HG02981 (cell line): ENCODE results near the gene ZBTB49.
"Not testable (repeated sequence)": the region's sequence is repeated elsewhere in the genome, so short reads cannot be mapped to it uniquely, and the experiment has no call there.

Experiments
- ATAC-seq: cut with Tn5 transposase; IDR thresholded peaks from one replicate; pipeline ENCODE4 v1.9.1; 2021; ENCODE audit warnings: mild to moderate bottlenecking, moderate library complexity; ENCODE audit not compliant: unreplicated experiment

ZBTB49 gene

GRCh38 chr4:4289941-4290850 is at the start of gene ZBTB49, which contains the start of gene LYAR:
TSS of gene ZBTB49 (plus strand) at chr4:4290251. CDS start at chr4:4299946, 9,695 bp downstream.
TSS of gene LYAR (minus strand) at chr4:4290154. CDS start at chr4:4283742, 6,412 bp downstream.
- peak; percentile 93 for ATAC-seq

- ATAC-seq, result no peak
These were observed 44.9 kb upstream of the ZBTB49 start for GRCh38 chr4:4245172-4245571.

- no peak for ATAC-seq
These were observed 42.4 kb upstream of the ZBTB49 start for GRCh38 chr4:4247696-4248028.

- ATAC-seq, result peak; percentile 96
These were observed 41.8 kb upstream of the ZBTB49 start, which contains the start of gene TMEM128 for GRCh38 chr4:4248029-4248884. TSS of gene TMEM128 (minus strand) at chr4:4248223. CDS start at chr4:4248202, 21 bp downstream.

GRCh38 chr4:4248885-4249203 is 41.2 kb upstream of the ZBTB49 start:
- no peak for ATAC-seq

GRCh38 chr4:4249342-4249741 is 40.7 kb upstream of the ZBTB49 start:
- not testable (repeated sequence) for ATAC-seq

- ATAC-seq, result no peak
These were observed 40.2 kb upstream of the ZBTB49 start for GRCh38 chr4:4249866-4250265.

- ATAC-seq, result no peak
These were observed 35.9 kb upstream of the ZBTB49 start for GRCh38 chr4:4254199-4254598.

- ATAC-seq, result no peak
These were observed 35.4 kb upstream of the ZBTB49 start for GRCh38 chr4:4254666-4255065.

GRCh38 chr4:4256799-4257198 is 33.3 kb upstream of the ZBTB49 start:
- no peak for ATAC-seq

GRCh38 chr4:4257705-4258104 is 32.3 kb upstream of the ZBTB49 start:
- not testable (repeated sequence) for ATAC-seq

GRCh38 chr4:4259484-4260100 is 30.5 kb upstream of the ZBTB49 start:
- ATAC-seq, result no peak

GRCh38 chr4:4260185-4260751 is 29.8 kb upstream of the ZBTB49 start:
- peak; percentile 61 for ATAC-seq

GRCh38 chr4:4267981-4268380 is 22.1 kb upstream of the ZBTB49 start:
- no peak for ATAC-seq

- no peak for ATAC-seq
These were observed 21.3 kb upstream of the ZBTB49 start for GRCh38 chr4:4268776-4269175.

- ATAC-seq, result no peak
These were observed 20.7 kb upstream of the ZBTB49 start for GRCh38 chr4:4269331-4269731.

GRCh38 chr4:4269856-4270255 is 20.2 kb upstream of the ZBTB49 start:
- ATAC-seq, result no peak

- no peak for ATAC-seq
These were observed 19.5 kb upstream of the ZBTB49 start for GRCh38 chr4:4270529-4270928.

GRCh38 chr4:4271912-4272311 is 18.1 kb upstream of the ZBTB49 start:
- ATAC-seq, result no peak

GRCh38 chr4:4274226-4274625 is 15.8 kb upstream of the ZBTB49 start:
- no peak for ATAC-seq

GRCh38 chr4:4277531-4277930 is 12.5 kb upstream of the ZBTB49 start:
- ATAC-seq, result no peak
